Measurements from ENCODE around the gene CDHR2.

DNA sequence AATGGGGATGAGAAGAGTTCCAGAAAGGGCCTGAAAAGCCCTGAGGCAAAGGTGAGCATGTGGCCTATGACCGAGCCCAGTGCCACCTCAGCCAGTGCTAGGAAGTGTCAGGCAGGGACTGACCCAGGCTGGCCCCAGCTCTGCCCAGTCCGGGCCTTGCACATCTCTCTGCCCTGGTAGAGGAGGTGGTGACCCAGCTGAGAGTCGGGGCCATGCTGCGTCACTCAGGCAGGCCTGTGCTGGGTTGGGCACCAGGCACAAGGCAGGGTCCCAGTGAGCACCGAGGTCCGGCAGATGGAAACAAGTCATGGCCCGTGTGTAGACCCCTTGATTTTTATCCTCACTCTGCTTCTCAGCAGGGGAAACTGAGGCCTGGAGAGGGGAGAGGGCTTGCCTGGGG, 729 bp downstream of the CDHR2 start:
- TF ChIP-seq, protein P1, sequence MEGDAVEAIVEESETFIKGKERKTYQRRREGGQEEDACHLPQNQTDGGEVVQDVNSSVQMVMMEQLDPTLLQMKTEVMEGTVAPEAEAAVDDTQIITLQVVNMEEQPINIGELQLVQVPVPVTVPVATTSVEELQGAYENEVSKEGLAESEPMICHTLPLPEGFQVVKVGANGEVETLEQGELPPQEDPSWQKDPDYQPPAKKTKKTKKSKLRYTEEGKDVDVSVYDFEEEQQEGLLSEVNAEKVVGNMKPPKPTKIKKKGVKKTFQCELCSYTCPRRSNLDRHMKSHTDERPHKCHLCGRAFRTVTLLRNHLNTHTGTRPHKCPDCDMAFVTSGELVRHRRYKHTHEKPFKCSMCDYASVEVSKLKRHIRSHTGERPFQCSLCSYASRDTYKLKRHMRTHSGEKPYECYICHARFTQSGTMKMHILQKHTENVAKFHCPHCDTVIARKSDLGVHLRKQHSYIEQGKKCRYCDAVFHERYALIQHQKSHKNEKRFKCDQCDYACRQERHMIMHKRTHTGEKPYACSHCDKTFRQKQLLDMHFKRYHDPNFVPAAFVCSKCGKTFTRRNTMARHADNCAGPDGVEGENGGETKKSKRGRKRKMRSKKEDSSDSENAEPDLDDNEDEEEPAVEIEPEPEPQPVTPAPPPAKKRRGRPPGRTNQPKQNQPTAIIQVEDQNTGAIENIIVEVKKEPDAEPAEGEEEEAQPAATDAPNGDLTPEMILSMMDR (IDR thresholded peaks at IDR 0.05) = no peak
- TF ChIP-seq ZFX (IDR thresholded peaks at IDR 0.05; ENCODE audit: borderline replicate concordance) = no peak
